Stimulated activated CD8-positive, alpha-beta memory T cell treated with anti-CD3 and anti-CD28 coated beads, Interleukin-7, amount 100 ng/mL, for 24 hours (primary cell): ENCODE results near the gene ITGB2.

Experiments
- DNase-seq: peaks from one replicate; pipeline ENCODE4 v3.0.0-alpha.2; 2020; ENCODE audit warnings: low read depth

The ITGB2 gene

GRCh38 chr21:44846485-44847260, 74.0 kb downstream of the ITGB2 start:
- no peak for DNase-seq

- DNase-seq, result no peak
Measured at GRCh38 chr21:44846224-44846484, 74.5 kb downstream of the ITGB2 start.

- DNase-seq, result peak; percentile 26
Measured at GRCh38 chr21:44845418-44846223, 75.1 kb downstream of the ITGB2 start.

- no peak for DNase-seq
Measured at GRCh38 chr21:44844256-44844655, 76.4 kb downstream of the ITGB2 start.

- DNase-seq, result no peak
Measured at GRCh38 chr21:44842721-44843445, 77.8 kb downstream of the ITGB2 start.

- no peak for DNase-seq
Measured at GRCh38 chr21:44842087-44842486, 78.6 kb downstream of the ITGB2 start.

GRCh38 chr21:44840771-44841170, 79.9 kb downstream of the ITGB2 start:
- no peak for DNase-seq

- no peak for DNase-seq
Measured at GRCh38 chr21:44838951-44839350, 81.7 kb downstream of the ITGB2 start.

- no peak for DNase-seq
Measured at GRCh38 chr21:44838039-44838895, 82.4 kb downstream of the ITGB2 start.

- no peak for DNase-seq
Measured at GRCh38 chr21:44837537-44837936, 83.2 kb downstream of the ITGB2 start.

GRCh38 chr21:44836666-44837471, 83.8 kb downstream of the ITGB2 start:
- no peak for DNase-seq

- no peak for DNase-seq
Measured at GRCh38 chr21:44836349-44836665, 84.4 kb downstream of the ITGB2 start.
